SK-N-DZ (cell line): ENCODE results near the gene CXCL8.

Experiments used
- DNase-seq: peaks from one replicate; pipeline ENCODE4 v3.0.0-alpha.2; 2015; ENCODE audit warnings: low spot score

The CXCL8 gene

DNA sequence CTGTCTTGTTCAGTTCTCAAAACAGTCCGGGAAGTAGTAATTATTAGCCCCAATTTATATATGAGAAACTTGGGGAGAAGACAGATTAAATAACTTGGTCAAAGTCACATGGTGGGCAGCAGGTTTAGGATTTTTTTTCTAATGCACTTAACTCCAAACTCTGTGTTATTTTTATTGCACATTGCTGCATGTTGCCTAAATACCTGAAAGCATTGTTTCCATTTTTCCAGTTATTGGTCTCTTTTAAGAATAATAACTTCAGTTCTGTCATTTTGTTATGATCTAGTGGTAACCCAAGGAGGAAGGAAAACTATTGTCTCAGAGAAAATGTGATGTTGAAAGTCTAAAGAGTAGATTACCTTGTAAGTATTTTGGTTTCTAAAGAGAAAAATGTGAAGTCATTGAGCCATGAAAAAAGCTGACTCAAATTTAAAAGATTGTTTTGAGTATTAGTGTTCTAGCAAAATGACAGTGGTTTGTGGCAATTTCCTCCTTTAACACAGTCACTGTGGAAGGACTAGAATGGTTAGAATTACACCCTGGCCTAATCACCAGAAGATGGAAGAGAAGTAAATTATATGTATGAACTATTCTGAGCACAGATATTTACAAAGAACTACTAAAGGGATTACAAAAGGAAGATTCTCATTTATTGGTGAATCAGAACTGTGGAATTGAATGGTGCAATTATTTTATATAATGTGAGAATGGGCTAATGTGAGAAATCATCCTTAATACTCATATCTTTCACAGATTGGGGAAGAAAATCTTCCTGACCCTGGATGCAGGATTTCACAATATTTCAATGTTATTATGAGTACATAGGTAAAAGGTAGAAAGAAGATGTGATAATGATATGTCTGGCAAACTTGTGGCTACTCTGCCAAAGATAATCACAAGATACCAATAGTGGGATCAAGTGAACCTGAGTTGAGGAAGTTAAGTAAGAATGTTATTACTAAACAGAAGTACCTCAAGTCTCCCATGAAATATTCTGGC, 21.7 kb upstream of the CXCL8 start:
- DNase-seq = no peak

- no peak for DNase-seq
Observed at GRCh38 chr4:73721435-73721834, 18.9 kb upstream of the CXCL8 start.

GRCh38 chr4:73721909-73722308, 18.5 kb upstream of the CXCL8 start:
- no peak for DNase-seq

GRCh38 chr4:73723023-73723422, 17.3 kb upstream of the CXCL8 start:
- no peak for DNase-seq

GRCh38 chr4:73723928-73724327, 16.4 kb upstream of the CXCL8 start:
- DNase-seq = no peak

DNA sequence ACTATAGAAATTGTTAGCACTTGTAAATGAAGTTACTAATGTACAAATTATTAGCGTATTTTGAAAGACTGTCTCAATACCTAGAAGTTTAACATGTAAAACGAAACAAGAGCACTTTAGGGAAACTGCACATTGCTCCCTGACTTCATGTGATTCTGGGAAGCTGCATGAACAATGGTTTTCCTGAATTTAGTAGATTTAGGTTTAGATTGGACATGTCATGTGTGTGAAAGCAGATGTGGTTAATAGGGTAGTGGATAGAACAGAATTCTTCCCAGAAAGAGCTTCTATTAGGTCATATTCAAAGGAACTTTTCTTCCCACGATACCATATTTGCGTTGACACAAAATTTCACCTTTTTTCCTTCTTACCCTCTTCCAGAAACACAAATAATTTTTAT, 14.9 kb upstream of the CXCL8 start:
- DNase-seq = no peak

- DNase-seq = no peak
Observed at GRCh38 chr4:73725985-73726384, 14.4 kb upstream of the CXCL8 start.

DNA sequence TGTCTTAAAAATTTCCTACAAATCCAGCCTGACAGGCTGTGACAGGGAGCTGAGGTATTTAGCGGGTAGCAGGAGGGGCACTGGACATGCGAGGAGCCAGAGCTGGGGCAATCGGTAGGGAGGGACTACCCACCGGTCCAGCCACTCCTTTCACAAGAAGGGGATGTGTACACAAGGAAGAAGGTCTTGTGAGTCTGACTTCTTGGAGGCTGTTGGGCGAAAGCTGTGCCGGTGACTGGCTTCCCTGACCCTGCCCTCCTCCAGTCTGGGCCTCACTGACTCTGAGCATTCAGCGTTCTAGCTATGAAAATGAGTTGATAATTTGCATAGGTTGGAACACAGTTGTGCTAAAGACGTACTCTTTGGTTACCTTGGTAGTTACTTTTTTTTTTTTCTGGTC, 12.7 kb upstream of the CXCL8 start:
- DNase-seq = no peak

- no peak for DNase-seq
Observed at GRCh38 chr4:73728091-73728741, 12.2 kb upstream of the CXCL8 start.

DNA sequence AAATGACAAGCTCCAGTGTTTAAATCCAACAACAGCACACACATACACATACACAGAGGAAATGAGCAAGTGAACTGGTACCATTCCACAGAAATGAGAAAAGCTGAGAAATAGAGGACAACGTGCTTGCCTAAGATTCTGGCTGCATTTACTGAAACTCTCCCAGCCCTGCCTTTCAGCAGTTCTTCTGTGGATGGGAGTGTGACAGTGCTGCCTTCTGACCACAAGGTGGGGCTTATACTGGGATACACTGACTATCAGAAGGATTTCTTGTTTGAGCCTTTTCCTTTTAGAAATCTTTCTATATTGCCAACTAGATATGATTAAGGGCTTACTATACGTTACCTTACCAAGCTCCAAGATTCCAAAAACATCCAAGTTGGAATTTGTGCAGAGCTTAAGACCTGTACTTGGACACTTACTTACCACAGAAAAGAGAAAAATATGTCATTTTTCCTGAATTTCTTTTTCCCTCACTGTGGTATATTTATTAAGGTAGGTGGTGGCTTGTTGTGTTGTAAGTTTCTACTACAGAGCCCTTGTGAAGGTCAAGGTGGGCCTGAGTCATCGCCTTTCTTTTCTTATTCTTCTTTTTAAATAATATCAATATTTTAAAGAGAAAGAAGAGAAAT, 10.7 kb upstream of the CXCL8 start:
- peak; percentile 36 for DNase-seq

DNA sequence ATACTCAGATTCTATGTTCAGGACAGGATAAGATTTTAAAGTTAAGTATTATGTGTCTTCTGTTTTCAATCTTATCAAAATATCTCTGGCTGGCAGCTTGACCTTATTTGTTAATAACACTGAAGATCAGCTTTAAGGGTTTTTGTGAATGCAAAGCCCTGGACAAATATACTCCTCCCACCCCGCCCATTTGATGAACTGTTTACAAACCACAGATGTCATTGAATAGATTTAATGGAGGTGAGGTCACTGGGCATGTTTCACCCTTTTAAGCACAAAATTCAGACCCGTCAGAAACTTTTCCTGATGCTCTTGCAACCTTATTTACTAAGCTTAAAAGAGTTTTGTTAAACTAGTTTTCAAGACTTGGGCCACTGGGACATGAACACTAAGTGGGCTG, 10.1 kb upstream of the CXCL8 start:
- DNase-seq = no peak

GRCh38 chr4:73730867-73731266, 9.5 kb upstream of the CXCL8 start:
- DNase-seq = no peak

DNA sequence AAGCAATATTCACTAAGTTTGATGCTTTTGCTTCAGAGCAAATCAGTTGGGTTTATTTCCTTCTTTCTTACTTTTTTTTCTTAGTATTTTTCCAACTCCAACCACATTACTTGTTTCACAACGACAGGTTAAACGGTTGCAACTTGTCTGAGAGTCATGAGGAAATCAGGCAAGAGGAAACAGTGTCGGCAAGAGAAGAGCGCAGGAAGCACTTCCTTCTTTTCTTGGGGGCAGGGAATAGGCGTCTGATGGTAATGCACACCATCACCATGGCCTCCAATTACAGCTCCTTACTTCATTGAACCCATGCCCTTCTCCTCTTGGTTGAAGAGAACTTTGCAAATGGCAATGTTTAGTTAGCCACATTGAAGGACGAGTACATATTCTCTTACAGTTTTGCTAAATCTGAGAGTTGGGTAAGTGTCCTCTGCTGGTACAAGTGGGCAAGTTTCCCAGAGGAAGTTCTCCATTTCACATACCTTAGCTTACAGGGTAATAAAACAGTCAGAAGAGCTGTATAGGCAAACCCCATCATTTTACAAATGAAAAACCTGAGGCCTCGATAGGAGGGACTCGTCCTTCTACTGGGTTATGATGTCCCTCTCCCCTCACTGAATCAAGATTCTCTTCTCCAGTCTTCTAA, 8.3 kb upstream of the CXCL8 start:
- no peak for DNase-seq

- DNase-seq = no peak
Observed at GRCh38 chr4:73732759-73733431, 7.5 kb upstream of the CXCL8 start.

DNA sequence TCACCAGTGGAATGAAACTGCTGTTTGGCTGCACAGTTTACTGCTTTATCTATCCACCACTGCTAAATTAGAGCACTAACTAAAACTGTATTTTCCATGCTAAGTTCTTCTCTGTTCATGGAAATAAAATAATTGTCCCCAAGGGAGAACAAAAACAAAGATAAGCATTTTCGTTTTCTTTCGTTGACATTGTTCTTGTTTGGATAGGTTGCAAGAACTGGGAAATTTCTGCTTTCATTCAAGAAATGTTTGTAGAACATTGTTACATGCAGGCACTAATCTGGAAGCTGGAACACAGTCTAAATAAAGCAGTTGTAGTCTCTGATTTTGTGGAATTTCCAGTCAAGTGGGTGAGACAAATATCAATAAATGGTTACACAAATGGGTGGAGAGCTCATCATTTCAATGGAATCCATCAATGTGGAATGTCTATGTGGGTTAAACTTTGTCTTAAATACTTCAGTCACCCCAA, 5.8 kb upstream of the CXCL8 start:
- DNase-seq = no peak

- DNase-seq = no peak
Observed at GRCh38 chr4:73735231-73735630, 5.1 kb upstream of the CXCL8 start.

DNA sequence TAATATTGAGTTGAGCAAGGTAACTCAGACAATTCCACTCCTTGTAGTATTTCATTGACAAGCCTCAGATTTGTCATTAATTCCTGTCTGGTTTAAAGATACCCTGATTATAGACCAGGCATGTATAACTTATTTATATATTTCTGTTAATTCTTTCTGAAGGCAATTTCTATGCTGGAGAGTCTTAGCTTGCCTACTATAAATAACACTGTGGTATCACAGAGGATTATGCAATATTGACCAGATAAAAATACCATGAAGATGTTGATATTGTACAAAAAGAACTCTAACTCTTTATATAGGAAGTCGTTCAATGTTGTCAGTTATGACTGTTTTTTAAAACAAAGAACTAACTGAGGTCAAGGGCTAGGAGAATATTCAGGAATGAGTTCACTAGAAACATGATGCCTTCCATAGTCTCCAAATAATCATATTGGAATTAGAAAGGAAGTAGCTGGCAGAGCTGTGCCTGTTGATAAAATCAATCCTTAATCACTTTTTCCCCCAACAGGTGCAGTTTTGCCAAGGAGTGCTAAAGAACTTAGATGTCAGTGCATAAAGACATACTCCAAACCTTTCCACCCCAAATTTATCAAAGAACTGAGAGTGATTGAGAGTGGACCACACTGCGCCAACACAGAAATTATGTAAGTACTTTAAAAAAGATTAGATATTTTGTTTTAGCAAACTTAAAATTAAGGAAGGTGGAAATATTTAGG, 821 bp downstream of the CXCL8 start:
- DNase-seq = no peak

DNA sequence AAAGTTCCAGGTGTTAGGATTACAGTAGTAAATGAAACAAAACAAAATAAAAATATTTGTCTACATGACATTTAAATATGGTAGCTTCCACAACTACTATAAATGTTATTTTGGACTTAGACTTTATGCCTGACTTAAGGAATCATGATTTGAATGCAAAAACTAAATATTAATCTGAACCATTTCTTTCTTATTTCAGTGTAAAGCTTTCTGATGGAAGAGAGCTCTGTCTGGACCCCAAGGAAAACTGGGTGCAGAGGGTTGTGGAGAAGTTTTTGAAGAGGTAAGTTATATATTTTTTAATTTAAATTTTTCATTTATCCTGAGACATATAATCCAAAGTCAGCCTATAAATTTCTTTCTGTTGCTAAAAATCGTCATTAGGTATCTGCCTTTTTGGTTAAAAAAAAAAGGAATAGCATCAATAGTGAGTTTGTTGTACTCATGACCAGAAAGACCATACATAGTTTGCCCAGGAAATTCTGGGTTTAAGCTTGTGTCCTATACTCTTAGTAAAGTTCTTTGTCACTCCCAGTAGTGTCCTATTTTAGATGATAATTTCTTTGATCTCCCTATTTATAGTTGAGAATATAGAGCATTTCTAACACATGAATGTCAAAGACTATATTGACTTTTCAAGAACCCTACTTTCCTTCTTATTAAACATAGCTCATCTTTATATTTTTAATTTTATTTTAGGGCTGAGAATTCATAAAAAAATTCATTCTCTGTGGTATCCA, 1.6 kb downstream of the CXCL8 start:
- DNase-seq = no peak

DNA sequence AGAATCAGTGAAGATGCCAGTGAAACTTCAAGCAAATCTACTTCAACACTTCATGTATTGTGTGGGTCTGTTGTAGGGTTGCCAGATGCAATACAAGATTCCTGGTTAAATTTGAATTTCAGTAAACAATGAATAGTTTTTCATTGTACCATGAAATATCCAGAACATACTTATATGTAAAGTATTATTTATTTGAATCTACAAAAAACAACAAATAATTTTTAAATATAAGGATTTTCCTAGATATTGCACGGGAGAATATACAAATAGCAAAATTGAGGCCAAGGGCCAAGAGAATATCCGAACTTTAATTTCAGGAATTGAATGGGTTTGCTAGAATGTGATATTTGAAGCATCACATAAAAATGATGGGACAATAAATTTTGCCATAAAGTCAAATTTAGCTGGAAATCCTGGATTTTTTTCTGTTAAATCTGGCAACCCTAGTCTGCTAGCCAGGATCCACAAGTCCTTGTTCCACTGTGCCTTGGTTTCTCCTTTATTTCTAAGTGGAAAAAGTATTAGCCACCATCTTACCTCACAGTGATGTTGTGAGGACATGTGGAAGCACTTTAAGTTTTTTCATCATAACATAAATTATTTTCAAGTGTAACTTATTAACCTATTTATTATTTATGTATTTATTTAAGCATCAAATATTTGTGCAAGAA, 2.3 kb downstream of the CXCL8 start:
- no peak for DNase-seq
